Nephron (organoid): ENCODE results near the gene DCP1B.

Experiments
- H3K27ac Mint-ChIP-seq, 3 experiments: 2 replicates each; pipeline ENCODE4 v1.8.0; 2020; ENCODE audit warnings: mixed read lengths in 3 of 3, mild to moderate bottlenecking in 2 of 3, moderate library complexity in 1 of 3
- H3K27me3 Mint-ChIP-seq: 2 replicates; pipeline ENCODE4 v1.8.0; 2021; ENCODE audit warnings: low read depth, mild to moderate bottlenecking, moderate library complexity, mixed read lengths
- H3K36me3 Mint-ChIP-seq: 2 replicates; pipeline ENCODE4 v1.8.0; 2020; ENCODE audit warnings: low read depth, mixed read lengths
- H3K4me1 Mint-ChIP-seq: 2 replicates; pipeline ENCODE4 v1.8.0; 2020; ENCODE audit warnings: mixed read lengths
- H3K4me3 Mint-ChIP-seq, 3 experiments: 2 replicates each; pipeline ENCODE4 v1.8.0; 2020; ENCODE audit warnings: mild to moderate bottlenecking in 3 of 3, mixed read lengths in 3 of 3, moderate library complexity in 2 of 3
- H3K9me3 Mint-ChIP-seq: 2 replicates; pipeline ENCODE4 v1.8.0; 2020; ENCODE audit warnings: mixed read lengths
- TF ChIP-seq, protein P1 (sequence below), 3 experiments: fragments of 200-600 bp; sonication (generic); IDR thresholded peaks; one replicate each; pipeline ENCODE4 v1.5.0; 2021; ENCODE audit warnings: antibody characterized with exemption in 3 of 3; ENCODE audit not compliant: unreplicated experiment in 3 of 3

DCP1B gene

DNA sequence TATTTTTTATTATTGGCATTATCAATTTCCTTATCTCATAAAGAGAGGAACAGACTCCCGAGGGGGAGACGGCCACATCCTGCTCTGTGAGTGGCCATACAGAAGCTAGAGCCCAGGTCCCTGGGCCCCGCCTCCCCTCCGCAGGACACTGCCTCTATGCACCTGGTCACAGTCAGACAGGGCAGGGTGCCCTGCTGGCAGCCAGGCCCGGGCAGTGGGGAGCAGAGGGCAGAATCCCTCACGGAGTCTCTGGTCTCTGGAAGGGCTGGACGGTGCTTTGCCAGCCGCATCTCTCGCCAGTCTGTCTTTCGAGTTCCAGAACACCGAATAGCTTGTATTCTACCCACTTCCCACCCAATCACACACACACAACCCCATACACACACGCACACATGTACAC is 69.4 kb downstream of the DCP1B start:
- H3K4me3 Mint-ChIP-seq = no peak overlapping the region
- no peak overlapping the region for H3K27ac Mint-ChIP-seq
- H3K4me1 Mint-ChIP-seq = peaks cover 52% of the 10 kb centered on the region
- H3K27me3 Mint-ChIP-seq = peaks cover 6% of the 10 kb centered on the region
- TF ChIP-seq, protein P1, sequence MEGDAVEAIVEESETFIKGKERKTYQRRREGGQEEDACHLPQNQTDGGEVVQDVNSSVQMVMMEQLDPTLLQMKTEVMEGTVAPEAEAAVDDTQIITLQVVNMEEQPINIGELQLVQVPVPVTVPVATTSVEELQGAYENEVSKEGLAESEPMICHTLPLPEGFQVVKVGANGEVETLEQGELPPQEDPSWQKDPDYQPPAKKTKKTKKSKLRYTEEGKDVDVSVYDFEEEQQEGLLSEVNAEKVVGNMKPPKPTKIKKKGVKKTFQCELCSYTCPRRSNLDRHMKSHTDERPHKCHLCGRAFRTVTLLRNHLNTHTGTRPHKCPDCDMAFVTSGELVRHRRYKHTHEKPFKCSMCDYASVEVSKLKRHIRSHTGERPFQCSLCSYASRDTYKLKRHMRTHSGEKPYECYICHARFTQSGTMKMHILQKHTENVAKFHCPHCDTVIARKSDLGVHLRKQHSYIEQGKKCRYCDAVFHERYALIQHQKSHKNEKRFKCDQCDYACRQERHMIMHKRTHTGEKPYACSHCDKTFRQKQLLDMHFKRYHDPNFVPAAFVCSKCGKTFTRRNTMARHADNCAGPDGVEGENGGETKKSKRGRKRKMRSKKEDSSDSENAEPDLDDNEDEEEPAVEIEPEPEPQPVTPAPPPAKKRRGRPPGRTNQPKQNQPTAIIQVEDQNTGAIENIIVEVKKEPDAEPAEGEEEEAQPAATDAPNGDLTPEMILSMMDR (IDR thresholded peaks at IDR 0.05; ENCODE audit: unreplicated experiment in 3 of 3) = no peak
- no peaks in the 10 kb centered on the region for H3K9me3 Mint-ChIP-seq
- peaks cover 1% of the 10 kb centered on the region for H3K36me3 Mint-ChIP-seq

DNA sequence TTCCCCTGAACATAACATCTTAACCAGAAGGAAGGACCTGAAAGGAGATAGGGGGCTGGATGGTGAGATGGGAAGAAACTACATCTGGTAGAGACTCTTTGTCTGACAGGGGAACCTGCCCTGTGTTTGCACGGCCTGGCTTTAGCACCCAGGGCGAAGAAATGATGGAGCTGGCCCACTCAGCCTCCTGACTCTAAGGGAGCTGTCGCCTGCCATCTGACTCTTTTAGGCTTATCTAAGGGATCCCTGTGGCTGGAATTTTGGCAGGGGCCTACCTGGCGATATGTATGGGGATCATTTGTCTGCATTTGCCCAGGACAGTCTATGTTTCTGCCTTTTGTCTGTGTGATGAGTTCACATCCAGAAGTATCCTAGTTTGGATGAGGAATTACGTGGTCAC is 70.2 kb downstream of the DCP1B start:
- no peaks in the 10 kb centered on the region for H3K9me3 Mint-ChIP-seq
- TF ChIP-seq, protein P1 (IDR thresholded peaks at IDR 0.05; ENCODE audit: unreplicated experiment in 3 of 3) = no peak
- no peak overlapping the region for H3K4me3 Mint-ChIP-seq
- H3K27me3 Mint-ChIP-seq = peaks cover 6% of the 10 kb centered on the region
- H3K4me1 Mint-ChIP-seq = peaks cover 47% of the 10 kb centered on the region
- peak overlapping the region in 1 of 3 experiments; percentile 29 for H3K27ac Mint-ChIP-seq
- H3K36me3 Mint-ChIP-seq = no peaks in the 10 kb centered on the region

DNA sequence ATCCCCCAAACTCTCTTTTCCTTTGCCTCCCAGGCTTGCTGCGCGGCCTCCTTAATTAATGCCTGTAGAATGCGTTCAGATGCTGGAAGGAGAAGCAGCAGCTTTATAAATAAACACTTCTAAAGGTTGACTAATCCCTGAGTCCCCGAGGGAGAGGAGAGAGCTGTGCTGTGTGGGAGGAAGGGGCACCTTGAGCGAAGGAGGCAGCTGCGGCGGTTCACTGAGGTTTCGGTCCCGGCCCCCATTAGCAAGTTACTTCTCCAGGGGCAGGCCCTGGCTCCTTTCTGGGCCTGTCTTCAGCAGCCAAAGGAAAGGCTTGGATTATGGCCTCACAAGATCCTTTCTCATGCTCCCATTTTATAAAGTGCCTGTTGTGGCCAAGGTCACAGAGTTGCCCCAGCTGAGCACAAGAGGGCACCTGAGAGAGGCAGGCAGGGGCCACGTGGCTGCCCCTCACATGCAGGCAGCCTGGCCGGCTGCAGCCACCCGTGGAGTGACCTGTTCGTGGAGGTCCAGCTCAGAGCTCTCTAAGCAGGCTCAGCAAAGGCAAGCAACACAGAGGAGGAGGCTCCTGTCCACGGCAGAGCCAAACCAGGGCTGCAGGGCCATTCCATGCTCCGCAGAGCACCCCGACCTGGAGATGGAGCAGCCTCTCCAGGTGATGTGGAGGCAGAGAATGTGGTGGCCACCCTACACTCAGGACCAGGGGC is 70.8 kb downstream of the DCP1B start:
- H3K4me1 Mint-ChIP-seq = peaks cover 47% of the 10 kb centered on the region
- peaks cover 6% of the 10 kb centered on the region for H3K27me3 Mint-ChIP-seq
- no peaks in the 10 kb centered on the region for H3K9me3 Mint-ChIP-seq
- peak overlapping the region; percentile 9 to 67 (median 29) for H3K27ac Mint-ChIP-seq
- H3K36me3 Mint-ChIP-seq = no peaks in the 10 kb centered on the region
- no peak overlapping the region for H3K4me3 Mint-ChIP-seq
- TF ChIP-seq, protein P1 (IDR thresholded peaks at IDR 0.05; ENCODE audit: unreplicated experiment in 3 of 3) = no peak

DNA sequence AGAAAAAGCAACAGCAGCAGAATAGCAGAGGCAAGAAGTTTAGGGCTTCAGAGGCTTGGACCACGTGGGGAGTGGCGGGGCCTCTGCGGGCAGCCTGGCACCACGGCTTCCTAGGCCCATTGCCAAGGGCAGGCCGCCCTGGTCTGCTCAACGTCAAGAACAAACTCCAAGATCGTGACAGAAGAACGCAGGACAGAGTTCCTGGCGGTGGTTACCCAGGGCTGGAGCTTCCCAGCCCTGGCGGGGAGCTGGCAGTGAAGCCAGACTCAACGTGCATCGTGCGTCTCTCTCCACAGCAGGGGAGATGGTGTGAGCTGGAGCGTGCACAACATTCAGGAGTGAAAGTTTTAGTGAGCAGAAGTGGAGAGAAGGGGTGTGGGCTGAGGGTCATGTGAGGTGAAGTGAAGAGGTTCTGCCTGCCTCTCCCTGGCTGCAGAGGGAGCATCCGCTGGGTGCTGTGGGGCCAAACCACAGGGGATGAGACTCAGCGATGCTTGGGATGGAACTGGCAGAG is 71.9 kb downstream of the DCP1B start:
- Mint-ChIP-seq H3K27me3 (peaks cover 6% of the 10 kb centered on the region), H3K4me3 (no peak overlapping the region), H3K27ac (peak overlapping the region; percentile 9 to 67 (median 29)), H3K4me1 (peaks cover 47% of the 10 kb centered on the region), H3K9me3 (no peaks in the 10 kb centered on the region), H3K36me3 (no peaks in the 10 kb centered on the region)
- TF ChIP-seq, protein P1 (IDR thresholded peaks at IDR 0.05; ENCODE audit: unreplicated experiment in 3 of 3) = no peak

DNA sequence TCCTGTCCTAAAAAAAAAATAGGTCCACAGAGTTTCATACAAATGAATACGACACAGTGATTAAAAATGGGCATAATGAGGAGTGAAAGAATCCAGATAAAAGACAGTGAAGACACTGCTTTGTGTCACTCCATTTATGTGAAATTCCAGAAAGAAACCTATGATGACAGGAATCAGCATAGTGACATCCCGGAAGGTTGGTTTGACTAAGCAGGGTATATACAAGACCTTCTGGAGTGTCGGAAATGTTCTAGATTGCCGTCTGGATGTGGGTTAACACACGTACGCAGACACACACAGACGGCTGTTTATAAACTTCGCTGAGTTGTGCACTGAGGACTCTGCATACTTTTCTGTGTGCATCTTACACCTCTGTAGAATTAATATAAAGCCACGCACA is 72.6 kb downstream of the DCP1B start:
- peaks cover 51% of the 10 kb centered on the region for H3K4me1 Mint-ChIP-seq

More for the DNA sequence above, 72.6 kb downstream of the DCP1B start:
- Mint-ChIP-seq H3K36me3 (no peaks in the 10 kb centered on the region), H3K27me3 (peaks cover 6% of the 10 kb centered on the region), H3K27ac (peak overlapping the region in 1 of 3 experiments; percentile 29), H3K9me3 (no peaks in the 10 kb centered on the region), H3K4me3 (peak overlapping the region in 1 of 3 experiments; percentile 2)
- TF ChIP-seq, protein P1 (IDR thresholded peaks at IDR 0.05; ENCODE audit: unreplicated experiment in 3 of 3) = no peak
